Astrocyte (in vitro differentiated cells and primary cell): Measurements from ENCODE around the gene MAP1S. TPM values are rescaled to one million over a fixed set of nuclear protein-coding genes. Genes with fewer than 3 reads are reported as not detected.

Source experiments
- DNase-seq: peaks from one replicate; pipeline ENCODE4 v3.0.0-alpha.2; 2010; ENCODE audit warnings: low read depth
- FAIRE-seq: peaks from 2 replicates; lab custom pipeline; 2011; peaks lifted over from hg19 to GRCh38; lab: Jason Lieb, UNC
- H2AFZ ChIP-seq: 2 replicates; pipeline ENCODE4 v1.6.0; 2012; ENCODE audit warnings: low read depth, low read length, inconsistent platforms
- H3K27ac ChIP-seq: 2 replicates; pipeline ENCODE4 v1.5.1; 2011; ENCODE audit warnings: low read depth, low read length, inconsistent platforms
- H3K27me3 ChIP-seq: 2 replicates; pipeline ENCODE4 v1.6.0; 2011; ENCODE audit warnings: low read length, inconsistent platforms; ENCODE audit not compliant: insufficient read depth
- H3K36me3 ChIP-seq: 2 replicates; pipeline ENCODE4 v1.5.1; 2011; ENCODE audit warnings: low read length, inconsistent platforms; ENCODE audit not compliant: insufficient read depth
- H3K4me1 ChIP-seq: 2 replicates; pipeline ENCODE4 v1.5.1; 2011; ENCODE audit warnings: low read length, inconsistent platforms; ENCODE audit not compliant: insufficient read depth
- H3K4me2 ChIP-seq: 2 replicates; pipeline ENCODE4 v1.6.0; 2012; ENCODE audit warnings: low read length, inconsistent platforms
- H3K4me3 ChIP-seq: 2 replicates; pipeline ENCODE4 v1.5.1; 2011; ENCODE audit warnings: low read depth, mild to moderate bottlenecking, low read length, inconsistent platforms; ENCODE audit not compliant: insufficient read depth
- H3K79me2 ChIP-seq: 2 replicates; pipeline ENCODE4 v1.6.0; 2012; ENCODE audit warnings: mild to moderate bottlenecking, low read length, inconsistent platforms; ENCODE audit not compliant: insufficient read depth
- H3K9ac ChIP-seq: 2 replicates; pipeline ENCODE4 v1.6.0; 2012; ENCODE audit warnings: mild to moderate bottlenecking, low read length, inconsistent platforms
- H3K9me3 ChIP-seq: 2 replicates; pipeline ENCODE4 v1.5.1; 2012; ENCODE audit warnings: low read depth, mild to moderate bottlenecking, low read length, inconsistent platforms; ENCODE audit not compliant: insufficient read depth
- H4K20me1 ChIP-seq: 2 replicates; pipeline ENCODE4 v1.6.0; 2012; ENCODE audit warnings: low read length, inconsistent platforms; ENCODE audit not compliant: insufficient read depth
- H3K27ac Mint-ChIP-seq: one replicate; pipeline ENCODE4 v1.8.0; 2021; ENCODE audit warnings: mild to moderate bottlenecking, mixed read lengths; ENCODE audit not compliant: unreplicated experiment
- H3K27me3 Mint-ChIP-seq: one replicate; pipeline ENCODE4 v1.8.0; 2021; ENCODE audit warnings: low read depth, mixed read lengths; ENCODE audit not compliant: unreplicated experiment
- H3K36me3 Mint-ChIP-seq: one replicate; pipeline ENCODE4 v1.8.0; 2021; ENCODE audit warnings: low read depth, mixed read lengths; ENCODE audit not compliant: unreplicated experiment
- H3K4me1 Mint-ChIP-seq: one replicate; pipeline ENCODE4 v1.8.0; 2021; ENCODE audit warnings: low read depth, mixed read lengths; ENCODE audit not compliant: unreplicated experiment
- H3K4me3 Mint-ChIP-seq: one replicate; pipeline ENCODE4 v1.8.0; 2021; ENCODE audit warnings: mild to moderate bottlenecking, moderate library complexity, mixed read lengths; ENCODE audit not compliant: unreplicated experiment
- H3K9me3 Mint-ChIP-seq: one replicate; pipeline ENCODE4 v1.8.0; 2021; ENCODE audit warnings: mild to moderate bottlenecking, mixed read lengths; ENCODE audit not compliant: unreplicated experiment
- EZH2 ChIP-seq: IDR thresholded peaks from 2 replicates; pipeline ENCODE4 v1.6.1; 2012; ENCODE audit warnings: mild to moderate bottlenecking, low read length, inconsistent platforms; ENCODE audit not compliant: insufficient read depth
- total RNA-seq: library from RNA; stranded (reverse); gene quantifications from 2 replicates; pipeline ENCODE4 v1.2.1, GENCODE V29; 2021
- TF ChIP-seq, protein P1 (sequence below): IDR thresholded peaks from 2 replicates; pipeline ENCODE4 v1.5.1; 2011; ENCODE audit warnings: low read depth, mild to moderate bottlenecking, inconsistent platforms, low read length, moderate library complexity; ENCODE audit not compliant: insufficient read depth

The MAP1S gene
- total RNA-seq, 1 donor from 2014 or later = 82.2 TPM

DNA sequence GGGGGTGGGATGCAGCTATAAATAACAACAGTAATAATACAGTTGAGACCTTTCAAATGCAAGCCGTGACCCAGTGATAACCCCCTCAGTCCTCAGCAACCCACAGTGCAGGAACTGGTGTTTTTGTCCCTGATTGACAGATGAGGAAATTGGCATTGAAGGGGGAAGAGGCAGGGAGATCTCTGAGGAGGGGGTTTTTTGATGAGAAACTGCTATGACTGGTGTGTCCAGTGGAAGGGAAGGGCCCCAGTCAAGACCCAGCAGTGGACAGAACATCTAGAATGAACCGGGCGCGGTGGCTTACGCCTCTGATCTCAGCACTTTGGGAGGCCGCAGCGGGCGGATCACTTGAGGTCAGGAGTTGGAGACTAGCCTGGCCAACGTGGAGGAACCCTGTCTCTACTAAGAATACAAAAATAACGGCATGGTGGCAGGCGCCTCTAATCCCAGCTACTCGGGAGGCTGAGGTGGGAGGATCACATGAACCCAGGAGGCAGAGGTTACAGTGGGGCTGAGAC is 1.9 kb downstream of the MAP1S start:
- Mint-ChIP-seq H3K36me3 (peaks cover 7% of the 10 kb centered on the region), H3K27ac (peak overlapping the region; percentile 75), H3K9me3 (no peaks in the 10 kb centered on the region), H3K4me3 (peak overlapping the region; percentile 93), H3K27me3 (no peaks in the 10 kb centered on the region), H3K4me1 (peaks cover 24% of the 10 kb centered on the region)
- no peaks in the 10 kb centered on the region for H3K27me3 ChIP-seq
- FAIRE-seq (no peak), DNase-seq (no peak)
- peaks cover 67% of the 10 kb centered on the region for H3K79me2 ChIP-seq
- no peaks in the 10 kb centered on the region for H3K9me3 ChIP-seq
- TF ChIP-seq, protein P1, sequence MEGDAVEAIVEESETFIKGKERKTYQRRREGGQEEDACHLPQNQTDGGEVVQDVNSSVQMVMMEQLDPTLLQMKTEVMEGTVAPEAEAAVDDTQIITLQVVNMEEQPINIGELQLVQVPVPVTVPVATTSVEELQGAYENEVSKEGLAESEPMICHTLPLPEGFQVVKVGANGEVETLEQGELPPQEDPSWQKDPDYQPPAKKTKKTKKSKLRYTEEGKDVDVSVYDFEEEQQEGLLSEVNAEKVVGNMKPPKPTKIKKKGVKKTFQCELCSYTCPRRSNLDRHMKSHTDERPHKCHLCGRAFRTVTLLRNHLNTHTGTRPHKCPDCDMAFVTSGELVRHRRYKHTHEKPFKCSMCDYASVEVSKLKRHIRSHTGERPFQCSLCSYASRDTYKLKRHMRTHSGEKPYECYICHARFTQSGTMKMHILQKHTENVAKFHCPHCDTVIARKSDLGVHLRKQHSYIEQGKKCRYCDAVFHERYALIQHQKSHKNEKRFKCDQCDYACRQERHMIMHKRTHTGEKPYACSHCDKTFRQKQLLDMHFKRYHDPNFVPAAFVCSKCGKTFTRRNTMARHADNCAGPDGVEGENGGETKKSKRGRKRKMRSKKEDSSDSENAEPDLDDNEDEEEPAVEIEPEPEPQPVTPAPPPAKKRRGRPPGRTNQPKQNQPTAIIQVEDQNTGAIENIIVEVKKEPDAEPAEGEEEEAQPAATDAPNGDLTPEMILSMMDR = no peak
- no peak for TF ChIP-seq EZH2
- peak overlapping the region; percentile 80 for H3K4me3 ChIP-seq
- H3K27ac ChIP-seq = no peak overlapping the region
- peaks cover 4% of the 10 kb centered on the region for H3K36me3 ChIP-seq
- peak overlapping the region; percentile 99 for H3K4me2 ChIP-seq
- peaks cover 52% of the 10 kb centered on the region for H4K20me1 ChIP-seq
- H3K4me1 ChIP-seq = peaks cover 24% of the 10 kb centered on the region
- H2AFZ ChIP-seq = no peak overlapping the region
- peak overlapping the region; percentile 83 for H3K9ac ChIP-seq

DNA sequence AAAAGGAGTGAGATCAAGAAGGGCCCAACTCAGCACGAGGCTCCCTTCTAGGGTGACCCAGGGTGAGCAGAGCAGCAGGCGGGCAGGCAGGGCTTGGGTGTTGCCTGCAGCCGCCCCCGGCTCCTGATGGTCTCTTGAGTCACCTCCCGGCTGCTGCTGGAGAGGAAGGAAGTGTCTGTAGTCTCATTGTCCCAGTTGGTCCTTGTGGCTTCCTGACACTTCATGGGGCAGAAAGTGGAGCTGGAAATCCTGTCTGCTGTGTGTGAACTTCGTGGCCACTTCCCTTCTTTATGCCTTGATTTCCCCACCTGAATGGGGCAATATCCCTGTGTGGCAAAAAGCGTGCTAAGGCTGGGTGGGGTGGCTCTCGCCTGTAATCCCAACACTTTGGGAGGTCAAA is 2.5 kb downstream of the MAP1S start:
- H3K4me2 ChIP-seq = peak overlapping the region; percentile 99
- peaks cover 52% of the 10 kb centered on the region for H4K20me1 ChIP-seq
- H3K9me3 ChIP-seq = no peaks in the 10 kb centered on the region

More for the DNA sequence above, 2.5 kb downstream of the MAP1S start:
- Mint-ChIP-seq H3K4me3 (peak overlapping the region; percentile 93), H3K36me3 (peaks cover 7% of the 10 kb centered on the region), H3K9me3 (no peaks in the 10 kb centered on the region), H3K4me1 (peaks cover 24% of the 10 kb centered on the region), H3K27me3 (no peaks in the 10 kb centered on the region), H3K27ac (peak overlapping the region; percentile 75)
- no peak overlapping the region for H3K4me3 ChIP-seq
- H3K9ac ChIP-seq = peak overlapping the region; percentile 83
- peaks cover 24% of the 10 kb centered on the region for H3K4me1 ChIP-seq
- no peak for DNase-seq
- H3K27me3 ChIP-seq = no peaks in the 10 kb centered on the region
- FAIRE-seq = no peak
- H3K36me3 ChIP-seq = peaks cover 4% of the 10 kb centered on the region
- H3K27ac ChIP-seq = no peak overlapping the region
- H3K79me2 ChIP-seq = peaks cover 72% of the 10 kb centered on the region
- TF ChIP-seq EZH2 = no peak
- TF ChIP-seq, protein P1 = no peak
- no peak overlapping the region for H2AFZ ChIP-seq
